Stimulated activated CD8-positive, alpha-beta memory T cell treated with anti-CD3 and anti-CD28 coated beads, Interleukin-12 subunit alpha, Interleukin-12 subunit beta, amount 100 ng/mL, for 24 hours (primary cell): ENCODE measurements around the gene PRAMEF18.
"Not testable (repeated sequence)": the region's sequence is repeated elsewhere in the genome, so short reads cannot be mapped to it uniquely, and the experiment has no call there.

ENCODE experiments used
- DNase-seq: peaks from one replicate; pipeline ENCODE4 v3.0.0-alpha.2; 2020; ENCODE audit errors: extremely low read depth

Gene PRAMEF18, protein sequence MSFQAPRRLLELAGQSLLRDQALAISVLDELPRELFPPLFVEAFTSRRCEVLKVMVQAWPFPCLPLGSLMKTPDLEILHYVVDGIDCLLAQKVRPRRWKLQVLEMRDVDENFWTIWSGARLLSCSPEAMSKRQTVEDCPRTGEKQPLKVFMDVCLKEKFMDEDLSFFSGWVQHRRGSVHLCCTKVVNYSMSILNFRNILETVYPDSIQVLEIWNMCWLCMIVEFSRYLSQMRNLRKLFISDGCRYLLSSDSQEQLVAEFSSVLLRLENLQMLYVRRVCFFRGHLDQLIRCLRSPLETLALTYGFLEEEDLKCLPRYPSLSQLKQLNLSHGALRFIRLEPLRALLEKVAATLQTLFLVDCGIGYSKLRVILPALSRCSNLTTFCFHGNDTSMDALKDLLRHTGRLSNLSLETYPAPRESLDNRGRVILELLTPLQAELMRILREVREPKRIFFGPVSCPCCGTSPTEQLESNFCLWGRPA

DNA sequence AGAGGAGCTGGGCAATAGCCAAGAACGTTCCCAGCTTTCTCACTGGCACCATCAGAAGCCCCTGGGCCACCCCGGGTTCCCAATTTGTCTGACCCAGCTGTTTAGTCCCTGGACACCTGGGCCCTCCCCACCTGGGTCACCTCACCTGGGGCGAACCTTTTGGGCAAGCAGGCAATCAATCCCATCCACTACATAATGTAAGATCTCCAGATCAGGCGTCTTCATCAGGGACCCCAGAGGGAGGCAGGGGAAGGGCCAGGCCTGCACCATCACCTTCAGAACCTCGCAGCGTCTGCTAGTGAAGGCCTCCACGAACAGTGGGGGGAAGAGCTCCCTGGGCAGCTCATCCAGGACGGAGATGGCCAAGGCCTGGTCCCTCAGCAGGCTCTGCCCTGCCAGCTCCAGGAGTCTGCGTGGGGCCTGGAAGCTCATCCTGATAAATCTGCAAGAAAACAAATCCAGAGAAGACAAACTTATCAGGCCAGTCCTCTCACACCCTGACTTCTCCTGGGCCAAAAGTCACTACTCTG, at the start of gene PRAMEF18:
TSS of gene PRAMEF18 (minus strand) at position 480 of the 530 bp plus-strand sequence. CDS start at position 432, 48 bp downstream.
- DNase-seq: not testable (repeated sequence)

GRCh38 chr1:13265124-13265523, 39.2 kb upstream of the PRAMEF18 start:
- DNase-seq: not testable (repeated sequence)

DNA sequence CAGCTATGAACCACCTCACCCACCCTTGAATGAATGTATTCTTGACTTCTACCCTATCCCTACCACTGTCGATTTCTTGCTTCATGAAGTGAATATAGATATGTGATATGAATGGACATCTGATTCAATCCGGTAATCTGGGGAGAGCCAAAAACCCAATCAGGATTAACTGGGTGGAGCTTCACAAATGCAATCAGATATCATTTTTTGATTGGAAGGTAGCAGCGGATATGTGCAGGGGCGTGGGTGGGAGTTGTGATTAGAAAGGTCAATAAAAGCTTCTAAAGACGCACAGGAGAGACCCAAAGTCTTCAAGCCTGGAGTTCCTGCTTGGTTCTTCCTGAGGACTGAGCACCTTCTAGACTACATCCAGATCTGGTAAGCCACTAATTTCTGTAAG, 27.9 kb upstream of the PRAMEF18 start, which contains the start of gene PRAMEF5:
TSS of gene PRAMEF5 (plus strand) at position 301 of the 400 bp plus-strand sequence. CDS start 5,071 bp downstream, outside the sequence.
- not testable (repeated sequence) for DNase-seq

- DNase-seq: not testable (repeated sequence)
Observed at GRCh38 chr1:13247122-13247521, 21.2 kb upstream of the PRAMEF18 start.

- not testable (repeated sequence) for DNase-seq
Observed at GRCh38 chr1:13246554-13246871, 20.6 kb upstream of the PRAMEF18 start.

DNA sequence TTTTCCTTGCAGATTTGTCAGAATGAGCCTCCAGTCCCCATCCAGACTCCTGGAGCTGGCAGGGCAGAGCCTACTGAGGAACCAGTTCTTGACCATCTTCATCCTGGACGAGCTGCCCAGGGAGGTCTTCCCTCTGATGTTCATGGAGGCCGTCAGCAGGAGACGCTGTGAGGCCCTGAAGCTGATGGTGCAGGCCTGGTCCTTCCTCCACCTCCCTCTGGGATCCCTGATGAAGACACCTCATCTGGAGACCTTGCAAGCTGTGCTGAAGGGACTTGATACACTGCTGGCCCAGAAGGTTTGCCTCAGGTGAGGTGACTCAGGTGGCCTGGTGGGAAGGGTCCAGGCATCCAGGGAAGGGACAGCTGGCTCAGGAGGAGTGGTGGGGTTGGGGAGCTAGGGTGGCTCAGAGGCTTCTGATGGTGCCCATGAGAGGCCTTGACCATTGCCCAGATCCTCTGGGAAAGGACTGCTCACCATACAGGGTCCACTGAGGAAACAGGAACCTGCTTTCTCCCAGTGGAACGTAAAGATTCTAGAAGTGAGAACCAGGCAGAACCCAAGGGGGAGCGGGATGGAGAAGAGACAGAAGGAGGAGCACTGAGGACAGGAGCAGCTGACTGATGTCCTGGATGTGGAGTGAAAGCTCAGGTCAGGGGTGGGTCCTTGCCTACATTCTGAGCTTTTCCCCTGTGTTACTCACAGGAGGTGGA, 20.0 kb upstream of the PRAMEF18 start:
- DNase-seq: not testable (repeated sequence)

DNA sequence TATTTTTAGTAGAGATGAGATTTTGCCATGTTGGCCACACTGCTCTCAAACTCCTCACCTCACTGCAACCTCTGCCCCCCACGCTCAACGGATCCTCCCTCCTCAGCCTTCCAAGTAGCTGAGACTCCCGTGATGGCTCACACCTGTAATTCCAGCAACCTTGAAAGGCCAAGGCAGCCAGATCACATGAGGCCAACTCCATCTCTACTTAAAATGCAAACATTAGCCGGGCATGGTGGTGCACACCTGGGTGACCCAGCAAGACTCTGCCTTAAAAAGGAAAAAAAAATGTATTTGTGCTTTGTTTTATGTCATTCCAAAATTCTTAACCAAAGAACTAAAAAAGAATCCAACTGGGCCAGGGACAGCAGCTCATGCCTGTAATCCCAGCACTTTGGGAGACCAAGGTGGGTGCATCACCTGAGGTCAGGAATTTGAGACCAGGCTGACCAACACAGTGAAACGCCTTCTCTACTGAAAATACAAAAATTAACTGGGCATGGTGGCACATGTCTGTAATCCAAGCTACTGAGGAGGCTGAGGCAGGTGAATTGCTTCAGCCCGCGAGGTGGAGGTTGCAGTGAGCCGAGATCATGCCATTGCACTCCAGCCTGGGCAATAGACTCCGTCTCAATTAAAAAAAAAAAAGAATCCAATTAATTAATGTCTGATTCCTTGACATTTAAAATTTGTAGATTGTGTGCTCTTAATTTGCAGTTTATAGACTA, 17.7 kb upstream of the PRAMEF18 start:
- DNase-seq: not testable (repeated sequence)

- not testable (repeated sequence) for DNase-seq
Observed at GRCh38 chr1:13239633-13240032, 13.7 kb upstream of the PRAMEF18 start.

- not testable (repeated sequence) for DNase-seq
Observed at GRCh38 chr1:13237572-13237971, 11.6 kb upstream of the PRAMEF18 start.

DNA sequence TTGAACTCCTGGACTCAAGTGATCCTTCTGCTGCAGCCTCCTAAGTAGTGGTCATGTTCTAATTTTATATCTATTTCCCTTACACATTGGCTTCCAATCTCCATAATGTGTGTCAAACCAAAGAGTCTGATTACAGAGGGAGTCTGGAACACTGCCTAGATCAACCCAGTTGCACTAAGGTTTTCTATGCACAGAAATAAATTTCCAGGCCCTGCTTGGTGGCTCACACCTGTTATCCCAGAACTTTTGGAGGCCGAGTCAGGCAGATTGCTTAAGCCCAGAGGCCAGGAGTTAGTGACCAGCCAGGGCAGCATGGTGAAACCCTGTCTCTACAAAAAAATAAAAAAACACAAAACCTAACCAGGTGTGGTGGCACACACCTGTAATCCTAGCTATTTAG, 8.1 kb upstream of the PRAMEF18 start:
- not testable (repeated sequence) for DNase-seq

DNA sequence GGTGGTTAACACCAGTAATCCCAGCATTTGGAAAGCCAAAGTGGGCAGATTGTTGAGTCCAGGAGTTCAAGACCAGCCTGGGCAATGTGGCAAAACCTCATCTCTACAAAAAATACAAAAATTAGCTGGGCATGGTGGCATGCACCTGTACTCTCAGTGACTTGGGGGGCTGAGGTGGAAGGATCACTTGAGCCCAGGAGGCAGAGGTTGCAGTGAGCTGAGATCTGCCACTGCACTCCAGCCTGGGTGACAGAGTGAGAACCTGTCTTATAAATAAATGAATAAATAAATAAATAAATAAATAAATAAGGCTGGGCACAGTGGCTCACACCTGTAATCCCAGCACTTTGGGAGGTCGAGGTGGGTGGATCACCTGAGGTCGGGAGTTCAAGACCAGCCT, 6.1 kb upstream of the PRAMEF18 start:
- DNase-seq: not testable (repeated sequence)

GRCh38 chr1:13231061-13231750, 5.3 kb upstream of the PRAMEF18 start:
- not testable (repeated sequence) for DNase-seq

DNA sequence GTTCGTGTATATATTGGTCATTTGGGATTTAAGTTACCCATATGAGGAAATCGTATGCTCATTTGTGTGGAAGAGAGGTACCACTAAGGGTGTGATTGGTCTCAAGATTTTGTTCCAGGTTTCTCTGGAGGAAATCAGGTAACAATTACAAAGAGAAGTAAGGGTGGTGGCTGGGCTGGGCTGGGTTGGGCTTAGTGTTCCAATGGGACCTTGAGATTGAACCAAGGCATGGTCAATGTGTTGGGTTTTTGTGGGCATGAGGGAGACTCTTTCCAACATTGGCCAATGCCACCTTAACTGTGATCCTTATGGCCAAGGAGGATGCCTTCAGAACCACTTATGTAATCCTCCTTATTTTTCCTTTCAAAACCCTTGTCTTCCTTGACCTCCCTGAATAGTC, 4.6 kb upstream of the PRAMEF18 start:
- DNase-seq: not testable (repeated sequence)

GRCh38 chr1:13230096-13230495, 4.1 kb upstream of the PRAMEF18 start:
- DNase-seq: not testable (repeated sequence)

- peak; percentile 9 for DNase-seq
Observed at GRCh38 chr1:13228343-13228781, 2.4 kb upstream of the PRAMEF18 start.

- not testable (repeated sequence) for DNase-seq
Observed at GRCh38 chr1:13227271-13228055, 1.5 kb upstream of the PRAMEF18 start.

DNA sequence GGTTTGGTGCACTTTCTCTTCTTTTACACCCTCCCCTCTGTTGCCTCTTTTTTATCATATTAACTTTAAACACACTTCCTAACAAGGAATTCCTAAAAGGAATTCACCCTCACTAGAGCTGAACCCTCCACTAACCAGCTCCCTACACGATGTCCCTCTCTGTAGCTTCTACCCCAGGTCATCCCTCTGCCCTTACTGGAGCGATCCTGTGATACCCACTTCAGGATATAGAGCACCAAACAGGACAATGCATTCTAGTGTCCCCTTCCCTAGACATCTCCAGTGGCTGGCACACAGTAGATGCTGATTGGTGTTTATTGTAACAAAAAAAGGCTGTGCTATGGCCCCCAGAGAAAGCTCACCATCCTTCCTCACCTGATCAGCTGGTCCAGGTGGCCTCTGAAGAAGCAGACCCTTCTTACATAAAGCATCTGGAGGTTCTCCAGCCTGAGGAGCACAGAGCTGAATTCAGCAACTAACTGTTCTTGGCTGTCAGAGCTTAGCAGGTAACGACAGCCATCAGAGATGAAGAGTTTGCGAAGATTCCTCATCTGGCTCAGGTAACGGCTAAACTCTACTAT, 1.4 kb downstream of the PRAMEF18 start:
- DNase-seq: no peak

DNA sequence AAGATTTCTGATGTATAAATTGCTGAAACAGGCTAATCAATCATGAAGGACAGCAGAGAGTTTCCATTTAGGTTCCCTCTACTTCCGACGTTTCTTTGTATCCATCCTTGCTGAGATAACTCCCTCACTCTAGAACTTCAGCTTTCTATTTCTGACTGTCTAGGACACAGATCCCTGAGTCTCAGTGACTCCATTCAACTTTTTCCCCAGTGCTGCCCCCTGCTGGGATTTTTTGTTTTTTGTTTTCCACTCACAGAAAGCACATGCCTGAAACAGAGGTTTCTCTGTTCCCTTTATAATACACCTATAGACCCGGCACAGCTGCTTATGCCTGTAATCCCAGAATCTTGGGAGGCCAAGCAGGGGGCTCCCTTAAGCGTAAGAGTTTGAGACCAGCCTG, 3.2 kb downstream of the PRAMEF18 start:
- not testable (repeated sequence) for DNase-seq

- DNase-seq: not testable (repeated sequence)
Observed at GRCh38 chr1:13219203-13219602, 6.8 kb downstream of the PRAMEF18 start.

DNA sequence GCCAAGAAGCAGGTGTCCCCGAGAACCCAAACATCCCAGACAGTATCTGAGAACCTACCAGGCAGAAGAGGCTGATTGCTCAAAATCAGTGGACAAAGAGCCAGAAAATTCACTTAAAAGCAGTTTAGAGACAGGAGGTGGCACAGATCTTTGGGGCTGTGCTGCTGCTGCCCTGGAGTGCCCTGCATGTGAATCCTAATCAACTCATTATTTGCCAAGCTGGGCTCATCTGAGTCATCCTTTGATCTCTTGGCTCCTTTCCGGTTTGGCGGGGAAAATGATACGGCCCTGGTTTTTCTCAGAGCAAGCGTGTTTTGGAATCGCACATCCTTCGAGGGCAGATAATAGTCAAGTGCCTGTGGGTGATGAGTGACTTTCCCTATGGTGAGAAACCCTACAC, 9.3 kb downstream of the PRAMEF18 start:
- not testable (repeated sequence) for DNase-seq
